Stimulated activated CD4-positive, alpha-beta T cell treated with anti-CD3 and anti-CD28 coated beads, TNF-alpha, amount 100 ng/mL, for 1 hour (primary cell): ENCODE data around the gene SYAP1.
A peak's percentile ranks its signal among the peaks of the same experiment; 100 is the strongest.
"Not testable (repeated sequence)": the region's sequence is repeated elsewhere in the genome, so short reads cannot be mapped to it uniquely, and the experiment has no call there.

ENCODE experiments used
- DNase-seq, 3 donors: peaks; one replicate each; pipeline ENCODE4 v3.0.0-alpha.2; 2020; ENCODE audit warnings: low read depth in 3 of 3, low spot score in 1 of 3

SYAP1 gene

GRCh38 chrX:16719334-16720084 lies at the start of gene SYAP1:
Gene SYAP1 (plus strand): TSS chrX:16719612. CDS start chrX:16719725, 113 bp downstream.
- DNase-seq: peak; percentile 67 to 91 (median 80)

- no peak for DNase-seq
These were observed 48.4 kb upstream of the SYAP1 start for GRCh38 chrX:16671005-16671404.

GRCh38 chrX:16678689-16679088 lies 40.7 kb upstream of the SYAP1 start:
- no peak for DNase-seq

- no peak for DNase-seq
These were observed 36.3 kb upstream of the SYAP1 start for GRCh38 chrX:16683007-16683664.

- no peak for DNase-seq
These were observed 31.9 kb upstream of the SYAP1 start for GRCh38 chrX:16687514-16687913.

- DNase-seq: peak in 2 of 3 donors; percentile 41 to 52
These were observed 24.2 kb upstream of the SYAP1 start for GRCh38 chrX:16695079-16695676.

- DNase-seq: no peak
These were observed 22.5 kb upstream of the SYAP1 start for GRCh38 chrX:16696956-16697355.

- no peak for DNase-seq
These were observed 20.0 kb upstream of the SYAP1 start for GRCh38 chrX:16699389-16699788.

- DNase-seq: no peak
These were observed 18.7 kb upstream of the SYAP1 start for GRCh38 chrX:16700734-16701133.

- DNase-seq: no peak
These were observed 16.5 kb upstream of the SYAP1 start for GRCh38 chrX:16702700-16703599.

GRCh38 chrX:16705370-16705769 lies 14.0 kb upstream of the SYAP1 start:
- DNase-seq: no peak

- DNase-seq: no peak
These were observed 11.4 kb upstream of the SYAP1 start for GRCh38 chrX:16708016-16708415.

GRCh38 chrX:16711219-16711811 lies 8.1 kb upstream of the SYAP1 start:
- no peak for DNase-seq

GRCh38 chrX:16711893-16712547 lies 7.4 kb upstream of the SYAP1 start:
- no peak for DNase-seq

GRCh38 chrX:16712548-16713155 lies 6.8 kb upstream of the SYAP1 start, which contains the start of gene CTPS2:
Gene CTPS2 (minus strand): TSS chrX:16712669. CDS start chrX:16702902, 9,767 bp downstream.
- no peak for DNase-seq

- DNase-seq: no peak
These were observed 4.9 kb upstream of the SYAP1 start for GRCh38 chrX:16714504-16714903.

- not testable (repeated sequence) for DNase-seq
These were observed 3.8 kb upstream of the SYAP1 start for GRCh38 chrX:16715638-16716037.

GRCh38 chrX:16716451-16716850 lies 3.0 kb upstream of the SYAP1 start:
- not testable (repeated sequence) for DNase-seq

- DNase-seq: no peak
These were observed 533 bp upstream of the SYAP1 start for GRCh38 chrX:16718824-16719333.

- no peak for DNase-seq
These were observed 3.1 kb downstream of the SYAP1 start for GRCh38 chrX:16722481-16722880.
